Nephron progenitor cell (in vitro differentiated cells): ENCODE measurements around the gene C4BPB.
A peak's percentile ranks its signal among the peaks of the same experiment; 100 is the strongest.

Experiments used
- DNase-seq: peaks from one replicate; pipeline ENCODE4 v3.0.0; 2021
- H3K27ac Mint-ChIP-seq: 2 replicates; pipeline ENCODE4 v1.8.0; 2021; ENCODE audit warnings: mild to moderate bottlenecking, moderate library complexity, mixed read lengths
- H3K27me3 Mint-ChIP-seq: 2 replicates; pipeline ENCODE4 v1.8.0; 2021; ENCODE audit warnings: mild to moderate bottlenecking, low read depth, mixed read lengths; ENCODE audit not compliant: poor library complexity
- H3K36me3 Mint-ChIP-seq: 2 replicates; pipeline ENCODE4 v1.8.0; 2021; ENCODE audit warnings: low read depth, mixed read lengths
- H3K4me1 Mint-ChIP-seq: 2 replicates; pipeline ENCODE4 v1.8.0; 2021; ENCODE audit warnings: mixed read lengths
- H3K4me3 Mint-ChIP-seq: 2 replicates; pipeline ENCODE4 v1.8.0; 2021; ENCODE audit warnings: mild to moderate bottlenecking, moderate library complexity, mixed read lengths
- H3K9me3 Mint-ChIP-seq: 2 replicates; pipeline ENCODE4 v1.8.0; 2021; ENCODE audit warnings: mild to moderate bottlenecking, moderate library complexity, mixed read lengths
- TF ChIP-seq, protein P1 (sequence below): fragments of 200-600 bp; sonication (generic); IDR thresholded peaks from 2 replicates; pipeline ENCODE4 v1.5.0; 2021; ENCODE audit warnings: antibody characterized with exemption

The C4BPB gene

DNA sequence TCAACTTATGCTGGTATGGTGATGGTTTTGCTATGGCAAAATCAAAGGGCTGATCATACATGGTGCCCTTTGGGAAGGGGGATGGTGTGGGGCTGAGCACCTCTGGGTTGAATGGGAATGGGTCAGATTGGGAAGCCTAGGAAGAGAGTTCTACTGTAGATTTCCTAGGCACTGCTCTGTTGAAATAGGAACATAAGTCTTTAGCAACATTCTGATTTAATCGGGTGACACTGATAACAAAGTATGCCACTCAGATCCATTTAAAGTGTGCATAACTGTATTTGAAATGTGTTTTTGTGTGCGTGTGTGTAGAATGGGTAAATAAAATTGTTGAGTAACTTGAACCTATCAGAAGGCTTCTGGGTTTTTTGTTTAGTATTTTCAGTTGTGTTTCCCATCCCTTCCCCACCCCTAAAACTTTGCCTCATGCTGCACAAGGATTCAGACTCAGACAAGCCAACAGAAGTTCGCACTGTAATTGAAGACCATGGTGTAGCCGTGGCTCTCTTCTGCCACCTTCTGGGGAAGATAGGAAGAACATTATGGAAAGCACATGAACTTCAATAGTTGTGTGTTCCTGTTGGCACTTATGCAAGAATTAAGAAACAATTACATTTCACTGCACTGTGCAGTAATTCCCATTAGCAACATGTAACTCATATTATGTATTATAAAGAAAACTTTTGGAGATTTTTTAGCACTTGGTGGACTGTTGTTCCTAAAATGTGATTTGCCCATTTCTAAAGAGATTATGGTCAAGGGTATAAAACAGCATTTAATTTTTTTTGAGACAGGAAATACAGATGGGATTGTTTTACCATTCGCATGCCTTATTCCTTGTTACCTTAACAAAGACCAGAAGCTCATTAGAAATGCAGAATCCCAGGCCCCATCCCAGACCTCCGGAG is 10.9 kb upstream of the C4BPB start:
- H3K4me3 Mint-ChIP-seq = no peak overlapping the region
- H3K27ac Mint-ChIP-seq = no peak overlapping the region
- DNase-seq = peak; percentile 64
- no peaks in the 10 kb centered on the region for H3K36me3 Mint-ChIP-seq
- peaks cover 6% of the 10 kb centered on the region for H3K4me1 Mint-ChIP-seq
- H3K9me3 Mint-ChIP-seq = no peaks in the 10 kb centered on the region
- TF ChIP-seq, protein P1, sequence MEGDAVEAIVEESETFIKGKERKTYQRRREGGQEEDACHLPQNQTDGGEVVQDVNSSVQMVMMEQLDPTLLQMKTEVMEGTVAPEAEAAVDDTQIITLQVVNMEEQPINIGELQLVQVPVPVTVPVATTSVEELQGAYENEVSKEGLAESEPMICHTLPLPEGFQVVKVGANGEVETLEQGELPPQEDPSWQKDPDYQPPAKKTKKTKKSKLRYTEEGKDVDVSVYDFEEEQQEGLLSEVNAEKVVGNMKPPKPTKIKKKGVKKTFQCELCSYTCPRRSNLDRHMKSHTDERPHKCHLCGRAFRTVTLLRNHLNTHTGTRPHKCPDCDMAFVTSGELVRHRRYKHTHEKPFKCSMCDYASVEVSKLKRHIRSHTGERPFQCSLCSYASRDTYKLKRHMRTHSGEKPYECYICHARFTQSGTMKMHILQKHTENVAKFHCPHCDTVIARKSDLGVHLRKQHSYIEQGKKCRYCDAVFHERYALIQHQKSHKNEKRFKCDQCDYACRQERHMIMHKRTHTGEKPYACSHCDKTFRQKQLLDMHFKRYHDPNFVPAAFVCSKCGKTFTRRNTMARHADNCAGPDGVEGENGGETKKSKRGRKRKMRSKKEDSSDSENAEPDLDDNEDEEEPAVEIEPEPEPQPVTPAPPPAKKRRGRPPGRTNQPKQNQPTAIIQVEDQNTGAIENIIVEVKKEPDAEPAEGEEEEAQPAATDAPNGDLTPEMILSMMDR = peak; percentile 93
- peaks cover 9% of the 10 kb centered on the region for H3K27me3 Mint-ChIP-seq

DNA sequence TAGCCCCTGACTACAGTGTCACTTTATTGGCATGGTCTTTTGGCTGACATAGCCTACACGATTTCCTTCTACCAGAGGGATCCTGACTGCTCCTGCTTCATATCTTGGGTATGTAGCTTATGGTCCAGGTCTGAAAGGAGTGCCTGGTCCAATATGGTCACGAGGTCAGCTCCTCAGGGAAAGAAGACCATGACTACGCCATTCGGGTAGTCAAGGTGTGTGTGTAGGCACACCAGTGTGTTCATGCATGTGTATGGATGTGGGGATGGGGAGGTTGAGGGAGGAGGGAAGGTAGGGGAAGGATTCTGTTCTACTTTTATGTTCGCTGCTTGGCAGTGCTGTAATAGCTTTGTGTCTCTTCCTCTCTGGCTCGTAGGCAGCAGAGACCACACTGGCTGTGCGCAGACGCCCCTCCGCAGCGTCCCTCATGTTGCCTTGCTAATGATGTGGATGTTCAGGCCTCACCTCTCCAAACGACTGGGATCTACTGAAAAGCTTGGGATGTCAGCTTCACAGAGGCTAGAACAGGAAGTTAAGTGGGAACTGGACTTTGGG is 10.0 kb upstream of the C4BPB start:
- TF ChIP-seq, protein P1 = no peak
- no peaks in the 10 kb centered on the region for H3K4me1 Mint-ChIP-seq
- no peaks in the 10 kb centered on the region for H3K9me3 Mint-ChIP-seq
- H3K36me3 Mint-ChIP-seq = no peaks in the 10 kb centered on the region
- no peak overlapping the region for H3K27ac Mint-ChIP-seq
- H3K27me3 Mint-ChIP-seq = peaks cover 19% of the 10 kb centered on the region
- H3K4me3 Mint-ChIP-seq = no peak overlapping the region
- DNase-seq = no peak

DNA sequence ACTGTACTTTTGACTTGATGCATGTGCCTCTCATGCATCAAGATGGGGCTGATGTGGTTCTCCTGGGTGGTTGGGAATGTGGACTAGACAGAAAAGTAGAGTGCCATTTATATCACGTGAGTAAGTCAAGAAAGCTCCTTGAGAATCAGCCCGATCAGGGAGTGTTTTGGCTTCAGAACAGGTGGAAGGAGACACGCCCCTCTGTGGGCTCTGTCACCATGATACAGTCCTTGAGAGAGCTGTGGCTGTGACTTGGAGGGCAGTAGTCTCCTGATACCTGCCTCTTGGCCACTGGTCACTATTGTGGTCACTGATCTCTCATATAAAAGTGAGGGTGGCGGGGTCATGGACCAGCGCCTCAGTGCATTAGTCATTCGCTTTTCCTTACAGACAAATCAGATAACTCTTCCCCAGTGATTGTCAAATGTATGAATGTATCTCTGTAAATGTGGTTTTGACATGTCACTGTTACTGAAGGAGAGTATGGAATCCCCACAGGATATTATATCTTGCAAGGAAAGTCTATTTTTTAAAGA is 8.9 kb upstream of the C4BPB start:
- no peak for DNase-seq
- Mint-ChIP-seq H3K4me1 (peaks cover 9% of the 10 kb centered on the region), H3K27me3 (peaks cover 15% of the 10 kb centered on the region), H3K4me3 (no peak overlapping the region), H3K36me3 (no peaks in the 10 kb centered on the region), H3K9me3 (no peaks in the 10 kb centered on the region), H3K27ac (no peak overlapping the region)
- TF ChIP-seq, protein P1 = no peak

DNA sequence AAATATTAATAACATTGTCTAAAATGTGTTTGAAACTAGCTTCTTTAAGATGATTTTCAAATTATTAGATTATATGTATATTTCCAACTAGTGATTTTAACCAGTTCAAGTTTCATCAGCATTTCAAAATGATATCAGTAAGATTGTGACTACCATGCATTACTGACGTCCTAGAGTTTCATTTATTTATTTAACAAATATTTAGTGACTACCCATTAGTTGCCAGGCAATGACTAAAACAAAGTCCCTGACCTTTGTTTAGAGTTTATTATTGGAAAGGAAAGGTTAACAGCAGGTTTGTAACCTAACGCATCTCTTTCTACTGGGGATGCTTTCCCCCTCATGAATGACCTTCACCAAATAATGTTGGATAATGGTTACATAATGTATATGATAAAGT is 7.6 kb upstream of the C4BPB start:
- Mint-ChIP-seq H3K4me1 (peaks cover 9% of the 10 kb centered on the region), H3K27me3 (peaks cover 17% of the 10 kb centered on the region), H3K4me3 (no peak overlapping the region), H3K27ac (no peak overlapping the region), H3K36me3 (no peaks in the 10 kb centered on the region), H3K9me3 (no peaks in the 10 kb centered on the region)
- TF ChIP-seq, protein P1 = no peak
- no peak for DNase-seq

DNA sequence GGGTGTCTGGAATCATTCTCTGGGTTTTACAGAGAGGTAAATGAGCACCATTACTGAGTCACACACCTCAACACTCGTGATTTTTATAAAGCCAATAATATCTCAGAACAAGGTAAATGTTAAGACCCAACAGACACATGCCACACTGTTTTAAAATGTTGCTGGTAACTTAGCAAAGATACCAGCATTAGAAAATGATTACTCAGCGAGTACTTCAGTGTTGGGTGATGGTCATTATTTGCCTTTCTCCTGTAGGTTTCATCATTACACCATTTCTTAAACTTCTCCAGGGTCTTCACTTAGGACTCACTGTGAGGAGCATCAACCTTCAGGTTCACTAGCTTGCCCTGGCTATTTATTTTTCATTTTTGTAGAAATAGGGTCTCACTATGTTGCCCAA is 6.9 kb upstream of the C4BPB start:
- TF ChIP-seq, protein P1 = no peak
- Mint-ChIP-seq H3K27me3 (peaks cover 17% of the 10 kb centered on the region), H3K36me3 (no peaks in the 10 kb centered on the region), H3K9me3 (no peaks in the 10 kb centered on the region), H3K4me1 (peaks cover 9% of the 10 kb centered on the region), H3K27ac (no peak overlapping the region), H3K4me3 (no peak overlapping the region)
- no peak for DNase-seq
